Keratinocyte (primary cell): ENCODE results near the gene FHOD3. TPM values are rescaled to one million over a fixed set of nuclear protein-coding genes. Genes with fewer than 3 reads are reported as not detected.

Experiments used
- DNase-seq: peaks from one replicate; pipeline ENCODE4 v3.0.0-alpha.2; 2011; ENCODE audit warnings: low read depth, missing footprints, low spot score
- FAIRE-seq: peaks from 2 replicates; lab custom pipeline; 2011; peaks lifted over from hg19 to GRCh38; lab: Jason Lieb, UNC
- H2AFZ ChIP-seq: 2 replicates; pipeline ENCODE4 v1.6.0; 2012; ENCODE audit warnings: low read length, control low read depth, inconsistent platforms; ENCODE audit not compliant: control insufficient read depth
- H3K27ac ChIP-seq: 2 replicates; pipeline ENCODE4 v1.5.1; 2011; ENCODE audit warnings: low read length; ENCODE audit not compliant: control insufficient read depth, insufficient read depth
- H3K27me3 ChIP-seq: 3 replicates; pipeline ENCODE4 v1.6.0; 2011; ENCODE audit warnings: low read length; ENCODE audit not compliant: control insufficient read depth, insufficient read depth; ENCODE audit errors: extremely low read depth
- H3K36me3 ChIP-seq, 2 experiments: 2 replicates in 1 of 2; 3 replicates in 1 of 2; pipeline ENCODE4 v1.5.1; 2011; ENCODE audit warnings: low read length in 2 of 2, mild to moderate bottlenecking in 1 of 2; ENCODE audit not compliant: control insufficient read depth in 2 of 2, insufficient read depth in 2 of 2; ENCODE audit errors: extremely low read depth in 1 of 2
- H3K4me1 ChIP-seq: 3 replicates; pipeline ENCODE4 v1.5.1; 2011; ENCODE audit warnings: low read length; ENCODE audit not compliant: control insufficient read depth, insufficient read depth; ENCODE audit errors: extremely low read depth
- H3K4me2 ChIP-seq: 3 replicates; pipeline ENCODE4 v1.6.0; 2011; ENCODE audit warnings: low read depth, low read length; ENCODE audit not compliant: control insufficient read depth, insufficient read depth; ENCODE audit errors: extremely low read depth
- H3K4me3 ChIP-seq, 3 experiments: fragments of 200-600 bp in 1 of 3; sonication (generic) in 1 of 3; 2 replicates in 2 of 3; 3 replicates in 1 of 3; pipeline ENCODE4 v1.5.1; 2011 to 2016; ENCODE audit warnings: low read length in 3 of 3, mild to moderate bottlenecking in 3 of 3, control low read depth in 2 of 3, inconsistent platforms in 1 of 3, low read depth in 1 of 3, mixed read lengths in 1 of 3, mixed run types in 1 of 3, moderate library complexity in 1 of 3; ENCODE audit not compliant: control insufficient read depth in 2 of 3, insufficient read depth in 2 of 3; ENCODE audit errors: extremely low read depth in 1 of 3
- H3K79me2 ChIP-seq: 2 replicates; pipeline ENCODE4 v1.6.0; 2012; ENCODE audit warnings: low read length; ENCODE audit not compliant: control insufficient read depth, insufficient read depth
- H3K9ac ChIP-seq: 3 replicates; pipeline ENCODE4 v1.6.0; 2011; ENCODE audit warnings: low read length; ENCODE audit not compliant: control insufficient read depth, insufficient read depth; ENCODE audit errors: extremely low read depth
- H3K9me1 ChIP-seq: 3 replicates; pipeline ENCODE4 v1.6.0; 2011; ENCODE audit warnings: low read length; ENCODE audit not compliant: control insufficient read depth, insufficient read depth; ENCODE audit errors: extremely low read depth
- H3K9me3 ChIP-seq: 2 replicates; pipeline ENCODE4 v1.5.1; 2012; ENCODE audit warnings: low read depth, low read length; ENCODE audit not compliant: control insufficient read depth
- H4K20me1 ChIP-seq: 3 replicates; pipeline ENCODE4 v1.6.0; 2011; ENCODE audit warnings: low read length; ENCODE audit not compliant: control insufficient read depth, insufficient read depth; ENCODE audit errors: extremely low read depth
- CTCF ChIP-seq, 3 experiments: IDR thresholded peaks in 1 of 3; conservative IDR thresholded peaks in 1 of 3; optimal IDR thresholded peaks in 1 of 3; 2 replicates in 2 of 3; 3 replicates in 1 of 3; pipeline versions ENCODE3 to v1.5.1; 2011; ENCODE audit warnings: low read length in 3 of 3, mild to moderate bottlenecking in 3 of 3, moderate library complexity in 2 of 3, control low read depth in 1 of 3, inconsistent platforms in 1 of 3; ENCODE audit not compliant: insufficient read depth in 2 of 3; ENCODE audit errors: extremely low read depth in 1 of 3
- EZH2 ChIP-seq: IDR thresholded peaks from one replicate; pipeline ENCODE4 v1.6.1; 2012; ENCODE audit warnings: inconsistent platforms, mild to moderate bottlenecking, low read length, moderate library complexity
- dilution Hi-C: fragments of 300-500 bp; cut with MboI; formaldehyde crosslinking; loops from one replicate; pipeline ENCODE4 v1.7.0; 2020; ENCODE audit warnings: low sequenced_read_pairs; ENCODE audit not compliant: extremely low pct_ligation_motif_present
- polyA plus RNA-seq, 5 experiments: library from polyadenylated mRNA; depleted of rRNA in 3 of 5; stranded (reverse) in 3 of 5; stranded (forward) in 1 of 5; unstranded in 1 of 5; fragments of >200 nt; gene quantifications; 1 replicate in 1 of 5; 2 replicates in 3 of 5; 3 replicates in 1 of 5; pipeline versions ENCODE4 v1.2.1 to v1.2.3, GENCODE V29; 2011 to 2012; ENCODE audit warnings: missing spikeins in 2 of 5, low read depth in 1 of 5, low replicate concordance in 1 of 5

Gene FHOD3
- polyA plus RNA-seq, 1 donor (not counting 4 experiments of a cell fraction or from before 2014, with no cell fraction given), result 7.7 TPM

GRCh38 chr18:36732264-36732663, 434.8 kb downstream of the FHOD3 start:
- no peaks in the 10 kb centered on the region for H3K79me2 ChIP-seq
- H3K4me2 ChIP-seq, result no peak overlapping the region
- peaks cover 0 to 1% of the 10 kb centered on the region in 2 experiments for H3K36me3 ChIP-seq
- dilution Hi-C loops, result no loop called here
- TF ChIP-seq CTCF (optimal IDR thresholded peaks at IDR 0.05 in 1 of 3, IDR thresholded peaks at IDR 0.05 in 1 of 3, conservative IDR thresholded peaks at IDR 0.05 in 1 of 3; ENCODE audit: extremely low read depth in 1 of 3, insufficient read depth in 2 of 3, low read length in 3 of 3), result no peak
- no peak for TF ChIP-seq EZH2
- H3K27ac ChIP-seq, result no peak overlapping the region
- no peaks in the 10 kb centered on the region for H3K4me1 ChIP-seq
- no peaks in the 10 kb centered on the region for H3K9me3 ChIP-seq
- H2AFZ ChIP-seq, result no peak overlapping the region
- no peaks in the 10 kb centered on the region for H3K27me3 ChIP-seq
- H3K9ac ChIP-seq, result no peak overlapping the region
- no peaks in the 10 kb centered on the region for H3K9me1 ChIP-seq
- H3K4me3 ChIP-seq, result no peak overlapping the region
- DNase-seq (no peak), FAIRE-seq (no peak)
- H4K20me1 ChIP-seq, result no peaks in the 10 kb centered on the region

- FAIRE-seq (no peak), DNase-seq (no peak)
- Histone ChIP-seq H3K9me1 (no peaks in the 10 kb centered on the region), H3K27ac (no peak overlapping the region), H3K4me3 (no peak overlapping the region), H3K9ac (no peak overlapping the region), H2AFZ (no peak overlapping the region), H3K36me3 (peaks cover 0 to 1% of the 10 kb centered on the region in 2 experiments), H3K4me2 (no peak overlapping the region), H4K20me1 (no peaks in the 10 kb centered on the region), H3K4me1 (no peaks in the 10 kb centered on the region), H3K79me2 (no peaks in the 10 kb centered on the region), H3K27me3 (no peaks in the 10 kb centered on the region), H3K9me3 (no peaks in the 10 kb centered on the region)
- TF ChIP-seq EZH2 (no peak), CTCF (optimal IDR thresholded peaks at IDR 0.05 in 1 of 3, IDR thresholded peaks at IDR 0.05 in 1 of 3, conservative IDR thresholded peaks at IDR 0.05 in 1 of 3; ENCODE audit: extremely low read depth in 1 of 3, insufficient read depth in 2 of 3, low read length in 3 of 3) (peak in 2 of 3 experiments; percentile 9 to 13)
- dilution Hi-C loops, result no loop called here
Observed at GRCh38 chr18:36733150-36733549, 435.6 kb downstream of the FHOD3 start.
